HG02852 (cell line): ENCODE results near the gene SRXN1.

Experiments used
- ATAC-seq: cut with Tn5 transposase; IDR thresholded peaks from one replicate; pipeline ENCODE4 v1.9.1; 2021; ENCODE audit warnings: mild to moderate bottlenecking, moderate library complexity; ENCODE audit not compliant: unreplicated experiment

SRXN1 gene

GRCh38 chr20:637559-637958 is 15.4 kb downstream of the SRXN1 start:
- ATAC-seq: no peak

- no peak for ATAC-seq
Observed at GRCh38 chr20:635893-636338, 17.1 kb downstream of the SRXN1 start.

GRCh38 chr20:635028-635892 is 17.7 kb downstream of the SRXN1 start:
- ATAC-seq: no peak

GRCh38 chr20:634148-634925 is 18.7 kb downstream of the SRXN1 start:
- ATAC-seq: no peak

GRCh38 chr20:631101-631500 is 21.9 kb downstream of the SRXN1 start:
- no peak for ATAC-seq

- ATAC-seq: no peak
Observed at GRCh38 chr20:626579-626978, 26.4 kb downstream of the SRXN1 start.

- ATAC-seq: no peak
Observed at GRCh38 chr20:625360-625932, 27.6 kb downstream of the SRXN1 start.

GRCh38 chr20:623704-624103 is 29.3 kb downstream of the SRXN1 start:
- ATAC-seq: no peak

- no peak for ATAC-seq
Observed at GRCh38 chr20:623021-623420, 30.0 kb downstream of the SRXN1 start.

GRCh38 chr20:622161-622560 is 30.8 kb downstream of the SRXN1 start:
- no peak for ATAC-seq

GRCh38 chr20:621125-621756 is 31.8 kb downstream of the SRXN1 start:
- ATAC-seq: no peak

- ATAC-seq: no peak
Observed at GRCh38 chr20:620246-620645, 32.8 kb downstream of the SRXN1 start.

- ATAC-seq: no peak
Observed at GRCh38 chr20:618980-619379, 34.0 kb downstream of the SRXN1 start.

- ATAC-seq: no peak
Observed at GRCh38 chr20:617934-618690, 34.9 kb downstream of the SRXN1 start.

GRCh38 chr20:615514-615913 is 37.5 kb downstream of the SRXN1 start:
- no peak for ATAC-seq

- ATAC-seq: no peak
Observed at GRCh38 chr20:611843-612185, 41.2 kb downstream of the SRXN1 start.

- ATAC-seq: no peak
Observed at GRCh38 chr20:611047-611842, 41.8 kb downstream of the SRXN1 start.

- no peak for ATAC-seq
Observed at GRCh38 chr20:610130-611046, 42.6 kb downstream of the SRXN1 start, which contains the start of gene TCF15. TSS of gene TCF15 (minus strand) at chr20:610309. CDS start at chr20:610237, 72 bp downstream.
